Skin epidermis (tissue), 12 donors: ENCODE results near the gene VPREB3.
A peak's percentile ranks its signal among the peaks of the same experiment; 100 is the strongest.
"Not testable (repeated sequence)": the region's sequence is repeated elsewhere in the genome, so short reads cannot be mapped to it uniquely, and the experiment has no call there.

Source experiments
- H3K27ac ChIP-seq, 21 experiments: fragments of 200-600 bp; sonication (generic) in 11 of 21; one replicate each; pipeline ENCODE4 v1.5.0; 2020; ENCODE audit warnings: mild to moderate bottlenecking in 3 of 21, inconsistent platforms in 2 of 21, moderate library complexity in 2 of 21
- H3K4me3 ChIP-seq, 7 experiments: fragments of 200-600 bp; sonication (generic) in 2 of 7; one replicate each; pipeline ENCODE4 v1.5.0; 2020; ENCODE audit warnings: inconsistent platforms in 2 of 7, mild to moderate bottlenecking in 2 of 7, moderate library complexity in 1 of 7

VPREB3 gene

DNA sequence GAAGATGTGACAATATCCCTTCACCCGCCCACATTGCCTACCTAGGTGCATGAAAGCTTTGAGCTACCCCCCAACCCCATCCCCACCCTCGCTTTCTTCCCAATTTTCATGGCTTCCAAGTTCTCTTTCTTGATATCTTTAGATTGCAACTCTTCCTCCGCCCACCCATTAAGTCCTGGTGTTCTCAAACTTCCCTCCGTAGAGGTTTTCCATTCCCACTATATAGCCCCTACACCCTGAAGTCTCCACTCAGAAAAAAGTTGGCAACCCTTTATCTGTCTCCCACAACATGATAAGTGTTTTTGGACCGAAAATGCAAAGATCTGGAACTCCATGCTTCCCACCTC lies 3.9 kb downstream of the VPREB3 start:
- H3K27ac ChIP-seq: peak overlapping the region in 19 of 21 experiments; percentile 32 to 95 (median 90)
- H3K4me3 ChIP-seq: peak overlapping the region; percentile 43 to 78 (median 62)

DNA sequence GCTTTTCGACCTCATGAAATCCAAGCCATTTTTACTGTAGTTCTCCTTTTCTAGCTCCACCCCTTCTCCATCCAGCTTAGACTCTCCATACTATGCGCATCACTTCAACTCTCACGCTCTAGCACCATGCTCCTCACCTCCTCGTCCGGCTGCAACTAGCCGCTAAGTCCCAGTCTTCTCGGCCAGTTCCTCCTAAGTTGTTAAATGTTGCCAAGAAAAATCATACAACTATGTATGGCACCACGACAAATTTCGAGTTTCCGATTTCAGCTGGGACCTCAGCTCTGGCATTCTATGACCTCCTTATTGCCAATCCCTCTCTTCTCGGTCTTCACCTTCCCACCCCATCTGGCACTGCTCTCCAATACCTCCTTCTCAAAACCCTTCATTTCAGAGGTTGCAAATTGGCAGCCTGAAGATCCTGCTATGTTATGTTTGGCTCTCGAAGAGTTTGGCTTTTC lies 4.4 kb downstream of the VPREB3 start:
- H3K27ac ChIP-seq: peak overlapping the region in 5 of 21 experiments; percentile 73 to 92 (median 92)
- peak overlapping the region in 3 of 7 experiments; percentile 71 to 78 (median 71) for H3K4me3 ChIP-seq

DNA sequence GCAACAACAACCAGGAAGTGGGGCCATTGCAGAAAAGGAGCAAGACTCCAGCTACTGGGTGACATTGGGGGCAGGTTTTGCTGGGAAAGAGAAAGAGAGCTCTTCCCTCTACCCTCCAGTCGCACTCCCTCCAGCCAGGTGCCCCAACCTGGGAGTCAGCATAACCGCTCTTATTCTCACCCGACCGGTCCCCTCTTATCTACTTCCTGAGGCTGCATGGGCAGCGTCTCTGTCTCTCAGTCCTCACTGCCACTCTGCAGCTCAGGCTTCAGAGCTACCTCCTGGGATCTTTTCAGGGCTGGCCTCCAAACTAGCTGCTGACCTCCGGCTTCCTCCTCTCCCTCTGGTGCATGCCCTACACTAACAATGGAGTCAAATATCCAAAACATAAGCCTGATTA lies 8.4 kb downstream of the VPREB3 start:
- no peak overlapping the region for H3K4me3 ChIP-seq
- H3K27ac ChIP-seq: no peak overlapping the region

DNA sequence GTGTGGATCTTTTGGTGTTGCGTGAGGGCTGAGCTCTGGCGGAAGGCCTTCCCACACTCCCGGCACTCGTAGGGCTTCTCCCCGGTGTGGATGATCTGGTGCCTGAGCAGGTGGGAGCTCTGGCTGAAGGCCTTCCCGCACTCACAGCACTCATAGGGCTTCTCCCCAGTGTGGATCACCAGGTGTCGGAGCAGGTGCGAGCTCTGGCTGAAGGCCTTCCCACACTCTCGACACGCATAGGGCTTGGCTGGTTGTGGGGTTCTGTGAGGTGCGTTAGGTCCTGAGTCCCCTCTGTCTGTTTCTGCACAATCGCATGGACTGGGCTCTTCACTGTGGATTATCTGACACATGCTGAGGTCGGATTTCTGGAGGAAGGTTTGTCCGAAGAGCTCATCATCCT lies 9.7 kb downstream of the VPREB3 start:
- no peak overlapping the region for H3K4me3 ChIP-seq
- H3K27ac ChIP-seq: no peak overlapping the region

DNA sequence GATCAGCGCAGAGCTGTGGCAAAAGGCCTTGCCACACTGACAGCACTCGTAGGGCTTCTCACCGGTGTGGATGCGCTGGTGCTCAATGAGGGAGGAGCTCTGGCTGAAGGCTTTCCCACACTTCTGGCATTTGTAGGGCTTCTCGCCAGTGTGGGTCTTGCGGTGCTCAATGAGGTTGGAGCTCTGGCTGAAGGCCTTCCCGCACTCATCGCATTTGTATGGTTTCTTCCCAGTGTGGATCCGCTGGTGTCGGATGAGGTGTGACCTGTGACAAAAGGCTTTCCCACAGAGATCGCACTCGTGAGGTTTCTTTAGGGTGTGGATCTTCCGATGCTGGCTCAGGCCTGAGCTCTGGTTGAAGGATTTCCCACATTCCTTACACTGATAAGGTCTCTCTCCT lies 10.2 kb downstream of the VPREB3 start:
- Histone ChIP-seq H3K4me3 (no peak overlapping the region), H3K27ac (no peak overlapping the region)

DNA sequence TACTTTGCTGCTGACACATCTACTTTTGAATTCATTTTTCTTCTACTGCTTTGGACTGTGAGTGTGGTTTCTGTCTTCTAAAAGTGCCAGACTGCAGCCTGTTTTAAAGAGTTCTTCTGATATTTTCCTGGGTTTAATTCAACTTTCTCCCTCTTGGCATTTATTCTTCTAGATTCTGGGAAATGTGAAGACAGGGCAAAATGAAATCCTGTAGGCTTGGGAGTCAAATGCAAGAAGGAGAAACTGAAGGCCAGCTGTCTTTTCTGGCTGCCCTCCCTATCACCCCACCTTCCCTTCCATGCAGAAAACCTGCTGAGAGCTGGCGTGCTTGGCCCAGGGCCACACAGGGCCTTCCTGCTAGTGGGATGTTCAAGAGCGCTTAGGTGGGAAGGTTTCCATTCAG lies 10.9 kb downstream of the VPREB3 start:
- H3K4me3 ChIP-seq: no peak overlapping the region
- H3K27ac ChIP-seq: no peak overlapping the region

DNA sequence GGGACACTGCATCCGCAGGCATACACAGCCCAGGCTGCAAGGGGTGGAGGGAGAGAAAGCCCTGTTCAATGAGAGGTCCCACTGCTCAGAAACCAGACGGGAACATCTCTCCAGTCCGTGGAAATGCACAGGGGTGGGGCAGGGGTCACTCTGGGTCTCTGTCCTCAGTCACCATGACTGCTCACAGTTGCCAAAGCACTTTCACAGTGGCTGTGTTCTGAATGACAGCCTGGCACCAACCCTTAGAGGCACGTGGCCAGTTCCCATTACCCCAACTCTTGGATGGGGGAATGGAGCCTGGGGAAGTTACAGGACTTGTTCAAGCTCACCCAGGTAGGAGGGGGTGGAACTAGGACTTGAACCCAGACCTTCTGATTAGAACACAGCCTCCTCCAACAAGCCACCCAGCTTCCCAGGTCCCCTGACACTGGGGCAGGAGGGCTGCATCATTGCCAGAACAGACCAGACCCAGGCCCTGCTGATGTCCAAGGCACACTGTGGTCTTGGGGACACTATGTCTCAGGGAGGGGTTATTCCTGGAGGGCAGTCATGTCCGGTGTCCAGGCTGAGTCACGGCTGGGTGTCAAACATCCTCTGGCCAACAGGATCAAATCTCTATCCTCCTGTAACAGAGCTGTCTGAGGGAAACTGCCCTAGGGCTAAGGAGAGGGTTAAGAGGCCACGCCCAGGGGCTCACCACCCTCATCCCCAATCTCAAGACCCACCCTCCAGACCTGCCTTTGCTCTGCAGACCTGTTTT lies 11.5 kb downstream of the VPREB3 start:
- Histone ChIP-seq H3K4me3 (no peak overlapping the region), H3K27ac (peak overlapping the region in 1 of 21 experiments; percentile 23)

DNA sequence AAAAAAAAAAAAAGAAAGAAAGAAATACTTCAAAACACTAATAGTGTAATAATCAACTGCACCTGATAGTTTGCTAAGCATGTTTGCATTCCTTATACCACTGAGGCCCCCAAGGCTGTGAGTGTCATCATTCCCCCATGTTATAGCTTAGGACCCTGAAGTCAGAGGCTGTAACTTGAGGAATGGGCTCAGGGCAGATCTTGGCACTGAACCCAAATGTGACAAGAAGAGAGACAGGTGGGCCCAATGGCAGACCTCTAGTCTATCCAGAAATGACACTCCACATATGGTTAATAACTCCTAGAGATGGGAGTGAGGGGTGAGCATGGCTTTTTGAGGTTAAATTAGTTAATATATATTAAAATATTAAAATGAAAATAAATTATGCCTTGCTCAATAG lies 16.5 kb downstream of the VPREB3 start:
- H3K4me3 ChIP-seq: no peak overlapping the region

DNA sequence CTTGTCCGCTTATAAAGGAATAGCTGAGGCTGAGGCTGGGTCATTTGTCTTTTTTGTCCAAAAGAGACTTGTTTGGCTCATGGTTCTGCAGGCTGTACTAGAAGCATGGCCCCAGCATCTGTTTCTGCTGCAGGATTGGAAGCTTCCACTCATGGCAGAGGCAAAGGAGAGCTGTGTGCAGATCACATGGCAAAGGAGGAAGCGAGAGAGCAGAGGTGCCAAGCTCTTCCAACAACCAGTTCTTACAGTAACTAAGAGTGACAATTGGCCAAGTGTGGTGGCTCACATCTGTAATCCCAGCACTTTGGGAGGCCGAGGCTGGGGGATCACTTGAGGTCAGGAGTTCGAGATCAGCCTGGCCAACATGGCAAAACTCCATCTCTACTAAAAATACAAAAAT lies 26.1 kb downstream of the VPREB3 start:
- not testable (repeated sequence) for H3K4me3 ChIP-seq, H3K27ac ChIP-seq

More for the DNA sequence above, 16.5 kb downstream of the VPREB3 start:
- no peak overlapping the region for H3K27ac ChIP-seq

DNA sequence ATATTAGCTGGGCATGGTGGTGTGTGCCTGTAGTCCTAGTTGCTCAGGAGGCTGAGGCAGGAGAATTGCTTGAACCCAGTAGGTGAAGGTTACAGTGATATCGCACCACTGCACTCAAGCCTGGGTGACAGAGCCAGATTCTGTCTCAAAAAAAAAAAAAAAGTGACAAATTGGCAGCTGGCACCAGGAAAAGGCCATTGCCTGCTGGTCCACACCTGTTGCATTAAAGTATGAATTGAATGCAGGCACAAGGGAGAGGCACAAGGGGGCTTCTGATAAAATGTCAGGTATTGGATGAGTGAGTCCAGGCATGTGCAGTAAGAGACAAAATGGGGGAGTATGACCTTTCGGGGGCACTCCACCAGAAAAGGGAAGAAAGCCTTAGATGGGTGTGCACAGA lies 31.5 kb downstream of the VPREB3 start:
- no peak overlapping the region for H3K4me3 ChIP-seq
- no peak overlapping the region for H3K27ac ChIP-seq

DNA sequence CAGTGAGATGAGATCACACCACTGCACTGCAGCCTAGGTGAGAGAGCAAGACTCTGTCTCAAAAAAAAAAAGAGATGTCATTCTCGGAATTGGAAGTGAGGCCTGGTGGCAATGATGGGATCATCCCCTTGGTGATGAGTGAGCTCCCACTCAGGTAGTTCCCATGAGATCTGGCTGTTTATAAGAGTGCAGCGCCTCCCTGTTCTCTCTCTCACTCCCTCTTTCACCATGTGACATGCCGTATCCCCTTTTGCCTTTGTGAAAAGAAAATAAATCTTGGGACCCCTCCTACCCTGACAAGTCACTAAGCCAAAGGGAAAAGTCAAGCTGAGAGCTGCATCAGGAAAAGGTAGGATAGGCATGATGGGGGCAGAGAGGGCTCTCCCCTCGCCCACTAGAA lies 32.1 kb downstream of the VPREB3 start:
- no peak overlapping the region for H3K4me3 ChIP-seq

DNA sequence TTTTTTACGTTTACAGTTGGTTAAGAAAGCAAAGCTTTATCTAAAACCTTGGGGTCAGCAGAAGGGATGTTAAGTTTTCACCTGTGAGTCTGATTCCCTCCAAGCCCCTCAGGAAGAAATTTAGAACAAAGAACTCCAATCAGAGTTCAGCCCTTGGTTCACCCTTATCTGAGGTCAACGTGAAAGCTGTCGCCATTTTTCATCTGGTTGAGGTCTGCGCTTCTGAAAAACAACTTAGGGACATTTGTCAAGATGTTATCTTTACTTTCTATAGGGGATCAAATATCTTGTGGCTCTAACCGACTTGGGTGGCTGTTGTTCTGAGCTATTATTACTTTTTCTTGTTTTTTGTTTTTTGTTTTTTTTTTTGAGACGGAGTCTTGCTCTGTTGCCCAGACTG lies 33.4 kb downstream of the VPREB3 start:
- Histone ChIP-seq H3K4me3 (no peak overlapping the region), H3K27ac (no peak overlapping the region)

More for the DNA sequence above, 32.1 kb downstream of the VPREB3 start:
- H3K27ac ChIP-seq: no peak overlapping the region

DNA sequence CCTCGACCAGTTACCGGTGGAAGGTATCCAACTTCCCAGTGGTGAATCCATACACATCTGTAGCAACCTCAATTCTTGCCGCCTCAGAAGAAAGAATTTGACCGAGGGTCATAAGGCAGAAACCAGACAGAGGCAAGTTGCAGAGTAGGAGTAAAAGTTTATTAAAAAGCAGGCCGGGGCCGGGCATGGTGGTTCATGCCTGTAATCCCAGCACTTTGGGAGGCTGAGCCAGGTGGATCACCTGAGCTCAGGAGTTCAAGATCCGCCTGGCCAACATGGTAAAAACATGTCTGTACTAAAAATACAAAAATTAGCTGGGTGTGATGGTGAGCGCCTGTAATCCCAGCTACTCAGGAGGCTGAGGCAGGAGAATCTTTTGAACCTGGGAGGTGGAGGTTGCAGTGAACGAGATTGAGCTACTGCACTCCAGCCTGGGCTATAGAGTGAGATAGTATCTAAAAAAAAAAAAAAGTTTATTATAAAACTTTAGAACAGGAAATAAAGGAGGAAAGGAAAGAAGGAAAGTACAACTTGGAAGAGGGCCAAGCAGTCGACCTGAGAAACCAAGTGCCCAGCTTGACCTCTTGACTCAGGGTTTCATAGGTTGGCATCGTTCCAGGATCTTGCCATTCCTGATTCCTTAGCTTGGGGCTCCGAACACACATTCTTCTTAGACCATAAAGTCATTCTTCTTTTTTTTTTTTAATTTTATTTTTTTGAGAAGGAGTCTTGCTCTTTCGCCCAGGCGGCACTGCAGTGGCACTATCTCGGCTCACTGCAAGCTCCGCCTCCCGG lies 35.7 kb downstream of the VPREB3 start:
- Histone ChIP-seq H3K27ac (no peak overlapping the region), H3K4me3 (no peak overlapping the region)

DNA sequence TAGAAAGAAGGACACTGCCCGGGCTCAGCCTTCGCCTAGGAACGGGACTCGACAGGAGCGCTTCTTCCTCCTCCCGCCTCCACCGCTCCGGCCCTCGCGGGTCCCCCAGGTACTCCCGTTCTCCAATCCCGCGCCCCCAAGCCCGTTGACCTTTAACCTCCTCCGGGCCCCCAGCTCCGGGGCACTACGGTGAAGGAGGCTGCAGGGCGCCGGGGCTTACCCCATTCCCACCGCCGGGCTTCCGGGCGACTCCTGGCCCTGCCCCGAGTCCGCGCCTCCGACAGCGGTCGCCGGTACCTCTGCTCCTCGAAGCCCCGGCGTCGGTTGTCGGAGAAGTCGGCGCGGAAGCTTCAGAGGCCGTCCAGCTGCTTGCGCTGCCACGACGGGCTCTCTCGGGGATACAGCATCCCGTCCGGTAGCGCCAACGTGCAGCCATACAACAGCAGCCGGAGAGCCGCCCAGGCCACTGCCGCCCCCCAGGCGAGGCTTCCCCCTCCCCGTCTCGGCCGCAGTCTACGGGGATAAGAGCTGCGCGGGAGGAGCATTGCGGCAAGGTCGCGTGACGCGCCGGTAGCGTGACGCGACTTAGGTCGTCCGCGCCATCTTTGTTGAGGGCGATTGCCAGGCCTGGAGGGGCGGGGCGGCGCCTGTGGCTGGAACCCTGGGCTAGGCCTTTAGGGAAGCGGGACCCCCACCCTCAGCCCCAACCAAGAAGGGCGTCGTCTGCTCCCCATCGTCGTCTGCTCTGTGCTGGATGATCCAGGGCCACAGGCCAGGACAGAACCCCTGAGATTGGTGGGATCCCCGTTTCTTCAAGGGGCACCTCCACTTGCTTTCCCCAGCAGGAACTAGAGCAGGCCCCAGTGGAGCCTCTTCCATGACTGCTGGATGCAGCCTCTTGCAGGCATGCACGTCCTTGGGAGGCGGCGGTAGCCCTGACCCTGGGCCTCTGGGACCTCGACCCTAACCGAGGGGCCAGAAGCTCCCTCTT lies 37.1 kb downstream of the VPREB3 start:
- peak overlapping the region; percentile 24 to 91 (median 83) for H3K27ac ChIP-seq
- H3K4me3 ChIP-seq: peak overlapping the region; percentile 55 to 90 (median 79)

DNA sequence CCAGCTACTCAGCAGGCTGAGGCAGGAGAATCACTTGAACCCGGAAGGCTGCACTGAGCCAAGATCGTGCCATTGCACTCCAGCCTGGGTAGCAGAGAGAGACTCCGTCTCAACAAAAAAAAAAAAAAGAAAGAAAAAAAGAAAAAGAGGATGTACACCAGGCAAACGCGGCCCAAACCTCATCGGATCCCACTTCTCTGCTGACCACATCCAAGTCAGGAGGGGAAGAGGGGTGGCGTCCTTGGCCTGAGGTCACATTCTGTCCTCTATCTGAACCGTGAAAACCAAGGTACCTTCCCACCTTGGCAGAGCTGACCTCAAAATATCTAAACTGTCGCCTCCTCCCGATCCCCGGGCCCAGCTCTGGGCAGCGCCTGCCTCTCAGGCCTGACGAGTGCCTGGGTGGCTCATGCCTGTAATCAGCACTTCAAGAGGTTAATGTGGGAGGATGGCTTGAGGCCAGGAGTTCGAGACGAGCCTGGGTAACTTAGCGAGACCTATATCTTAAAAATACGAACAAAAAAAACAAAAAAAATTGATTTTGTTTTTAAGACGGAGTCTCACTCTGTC lies 38.3 kb downstream of the VPREB3 start:
- Histone ChIP-seq H3K4me3 (peak overlapping the region in 5 of 7 experiments; percentile 55 to 86 (median 79)), H3K27ac (peak overlapping the region in 1 of 21 experiments; percentile 91)

DNA sequence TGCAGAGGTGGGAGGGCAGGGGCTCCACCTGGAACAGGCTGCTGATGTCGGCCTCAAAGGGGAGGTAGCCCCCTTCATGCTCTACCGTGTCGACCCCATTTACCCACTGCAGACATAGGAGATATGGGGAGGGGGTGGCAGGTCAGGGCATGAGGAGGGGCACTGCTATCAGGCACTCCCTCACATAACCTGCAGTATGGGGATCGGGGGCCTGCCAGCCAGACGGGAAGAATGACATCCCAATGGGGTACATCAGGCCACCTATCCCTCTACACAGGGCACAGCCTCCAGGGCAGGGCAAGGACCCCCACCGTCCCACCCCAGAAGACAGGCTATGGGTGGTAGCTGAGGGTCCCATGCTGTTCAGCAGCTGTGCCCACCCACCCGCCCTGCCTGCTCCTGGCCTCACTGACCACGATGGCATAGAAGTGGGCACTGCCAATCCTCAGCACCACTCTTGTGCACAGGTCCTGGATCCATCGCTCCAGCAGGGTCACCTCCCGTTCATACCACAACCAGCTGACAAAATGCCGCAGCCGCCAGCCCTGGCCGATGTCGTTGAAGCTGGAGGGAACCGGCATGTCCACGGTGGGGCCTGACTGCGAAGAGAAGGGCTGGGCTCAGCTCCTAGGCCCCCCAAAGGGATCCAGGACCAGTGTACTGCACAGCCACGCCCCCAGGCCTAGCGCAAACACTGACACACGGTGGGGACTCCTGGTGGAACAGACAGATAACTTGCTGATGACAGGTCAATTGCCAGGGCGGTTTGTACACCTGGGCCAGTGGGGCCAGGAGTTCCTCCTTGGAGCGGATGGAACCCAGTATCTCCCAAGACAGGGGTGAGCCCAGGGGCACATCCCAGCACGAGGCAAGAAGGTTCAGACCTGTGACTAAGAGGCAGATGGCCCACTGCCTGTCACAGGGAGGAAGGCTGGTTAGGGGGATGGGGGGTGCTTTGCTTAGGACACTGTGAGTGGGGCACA lies 39.3 kb downstream of the VPREB3 start:
- H3K27ac ChIP-seq: peak overlapping the region in 1 of 21 experiments; percentile 43
- no peak overlapping the region for H3K4me3 ChIP-seq

DNA sequence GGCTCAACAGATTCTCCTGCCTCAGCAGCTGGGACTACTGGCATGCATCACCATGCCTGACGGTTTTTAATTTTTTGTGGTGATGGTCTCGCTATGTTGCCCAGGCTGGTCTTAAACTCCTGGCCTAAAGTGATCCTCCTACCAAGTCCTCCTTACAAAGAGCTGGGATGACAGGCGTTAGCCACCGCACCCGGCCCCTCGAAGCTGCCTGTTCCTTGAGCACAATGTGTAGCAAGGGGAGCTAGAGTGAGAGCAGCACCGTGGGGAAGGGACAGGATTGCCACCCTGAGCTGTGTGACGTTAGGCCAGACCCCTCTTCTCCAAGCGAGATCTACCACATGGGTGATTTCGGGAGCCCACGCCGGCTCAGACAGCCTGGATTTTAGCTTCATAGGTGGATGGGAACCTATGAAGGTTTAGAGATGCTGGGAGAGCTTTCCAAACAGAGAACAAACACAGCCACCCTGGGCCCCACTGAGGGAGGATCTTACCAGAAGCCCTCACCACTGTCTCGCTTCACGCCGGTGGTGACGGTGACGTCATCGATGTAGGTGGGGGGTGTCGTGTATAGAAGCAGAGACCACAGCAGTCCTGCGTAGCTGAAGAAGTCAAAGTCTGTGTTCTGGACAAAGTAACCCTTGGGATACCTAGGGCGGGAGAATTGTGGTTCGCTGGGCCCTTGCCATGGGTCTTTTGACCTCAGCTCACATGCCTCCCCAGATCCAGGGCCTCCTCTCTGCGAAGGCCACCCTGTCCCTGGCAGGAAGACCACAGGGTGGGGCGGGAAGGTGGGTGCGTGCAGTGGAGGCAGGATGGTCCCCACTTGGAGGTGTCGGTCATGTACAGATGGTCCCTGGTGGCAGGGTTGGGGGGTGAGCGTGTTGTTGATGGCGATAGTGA lies 40.3 kb downstream of the VPREB3 start:
- no peak overlapping the region for H3K4me3 ChIP-seq
- no peak overlapping the region for H3K27ac ChIP-seq
